GM19043 (cell line): ENCODE measurements around the gene RIN3.
A peak's percentile ranks its signal among the peaks of the same experiment; 100 is the strongest.

Experiments used
- ATAC-seq: cut with Tn5 transposase; IDR thresholded peaks from one replicate; pipeline ENCODE4 v1.9.1; 2021; ENCODE audit warnings: low read depth; ENCODE audit not compliant: unreplicated experiment

Gene RIN3

GRCh38 chr14:92568621-92569479 lies 55.3 kb downstream of the RIN3 start:
- peak; percentile 70 for ATAC-seq

DNA sequence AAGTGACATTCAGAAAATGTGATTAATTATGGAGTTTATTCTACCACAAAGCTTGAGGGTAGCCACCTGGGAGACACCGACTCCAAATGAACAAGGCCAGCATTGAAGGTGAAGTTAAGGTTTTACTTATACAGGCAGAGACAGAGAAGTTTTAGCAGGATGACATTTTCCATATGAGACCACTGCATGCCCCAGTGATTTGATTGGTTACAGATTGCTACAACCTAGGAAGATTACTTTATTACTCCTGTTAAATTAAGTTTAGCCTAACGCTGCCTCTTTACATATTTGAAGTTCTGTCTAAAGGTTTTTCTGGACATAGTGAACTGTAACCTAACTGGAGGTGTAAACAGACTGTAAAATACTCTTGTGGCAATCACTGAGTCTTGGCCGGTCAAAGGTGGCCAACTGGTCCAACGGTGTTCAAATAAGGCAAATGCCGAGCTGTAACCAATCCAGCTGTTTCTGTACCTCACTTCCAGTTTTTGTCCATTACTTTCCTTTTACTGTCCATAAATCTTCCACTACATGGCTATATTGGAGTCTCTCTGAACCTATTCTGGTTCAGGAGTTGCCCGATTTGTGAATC lies 57.2 kb downstream of the RIN3 start:
- ATAC-seq, result no peak

DNA sequence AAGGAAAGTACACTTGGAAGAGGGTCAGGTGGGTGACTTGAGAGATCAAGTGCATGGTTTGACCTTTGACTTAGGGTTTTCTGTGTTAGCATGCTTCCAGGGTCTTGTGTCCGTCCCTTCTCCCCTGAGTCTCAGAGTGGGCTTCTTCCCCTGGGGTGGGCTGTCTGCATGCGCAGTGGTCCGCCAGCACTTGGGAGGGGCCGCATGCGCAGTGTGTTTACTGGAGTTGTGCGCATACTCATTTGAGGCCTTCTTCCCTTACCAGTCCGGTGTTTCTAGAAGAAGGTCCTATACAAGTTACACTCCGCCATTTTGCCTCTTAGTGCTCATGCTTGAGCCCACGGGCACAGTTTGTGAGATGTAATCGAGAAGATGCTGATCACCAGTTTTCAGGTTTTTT lies 58.5 kb downstream of the RIN3 start:
- no peak for ATAC-seq

DNA sequence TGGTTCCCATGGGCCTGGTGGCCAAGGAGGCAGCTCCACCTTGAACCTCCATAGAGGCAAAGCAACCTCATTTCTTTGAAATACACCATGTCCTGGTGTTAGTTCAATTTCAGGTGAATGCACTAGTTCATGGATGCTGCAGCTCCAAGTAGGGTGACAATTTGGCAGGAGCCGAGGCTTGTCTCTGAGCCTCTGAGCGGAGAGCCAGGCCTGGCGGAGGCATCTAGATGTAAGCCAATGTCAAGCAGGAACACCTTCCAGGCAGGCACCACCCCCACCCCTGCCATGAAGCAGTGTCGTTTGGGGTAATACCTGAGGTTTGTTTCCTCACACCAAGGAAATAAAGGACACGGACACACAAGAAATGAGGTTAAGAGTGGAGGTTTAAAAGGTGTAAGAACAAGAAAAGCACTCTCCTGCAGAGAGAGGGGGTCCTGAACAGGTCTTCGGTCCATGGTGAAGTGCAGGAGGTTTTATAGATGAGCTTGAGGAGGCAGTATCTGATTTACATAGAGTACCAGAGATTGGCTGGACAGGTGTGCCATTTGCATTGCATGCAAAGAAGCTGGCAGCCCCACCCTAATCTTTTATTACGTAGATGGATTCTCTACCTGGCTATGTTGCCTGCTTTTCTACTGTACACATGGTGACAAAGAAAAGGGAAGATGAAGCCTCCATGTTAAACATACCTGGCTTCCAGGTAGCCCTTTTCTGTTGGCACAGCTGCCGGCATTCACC lies 60.3 kb downstream of the RIN3 start:
- ATAC-seq, result no peak

DNA sequence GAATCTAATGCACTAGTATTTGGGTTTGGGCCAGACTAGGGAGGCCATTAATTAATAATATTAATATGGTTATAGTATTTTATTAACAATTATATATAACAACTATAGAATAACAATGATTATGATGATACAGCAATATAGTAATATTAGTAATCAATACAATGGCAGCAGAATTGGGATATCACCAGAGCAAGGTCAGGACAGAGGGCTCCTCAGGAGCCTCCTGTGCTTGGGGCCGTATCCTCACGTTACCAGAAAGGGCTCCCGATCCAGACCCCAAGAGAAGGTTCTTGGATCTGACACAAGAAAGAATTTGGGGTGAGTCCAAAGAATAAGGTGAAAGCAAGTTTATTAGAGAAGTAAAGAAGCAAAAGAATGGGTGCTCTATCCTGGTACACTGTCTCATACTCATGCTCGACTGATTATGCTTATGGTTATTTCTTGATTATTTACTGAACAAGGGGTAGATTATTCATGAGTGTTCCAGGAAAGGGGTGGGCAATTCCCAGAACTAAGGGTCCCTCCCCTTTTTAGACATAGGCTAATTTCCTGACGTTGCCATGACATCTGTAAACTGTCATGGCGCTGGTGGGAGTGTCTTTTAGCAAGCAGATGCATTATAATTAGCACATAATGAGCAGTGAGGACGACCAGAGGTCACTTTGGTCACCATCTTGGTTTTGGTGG lies 61.6 kb downstream of the RIN3 start:
- ATAC-seq, result no peak

GRCh38 chr14:92575748-92576303 lies 62.2 kb downstream of the RIN3 start:
- no peak for ATAC-seq

DNA sequence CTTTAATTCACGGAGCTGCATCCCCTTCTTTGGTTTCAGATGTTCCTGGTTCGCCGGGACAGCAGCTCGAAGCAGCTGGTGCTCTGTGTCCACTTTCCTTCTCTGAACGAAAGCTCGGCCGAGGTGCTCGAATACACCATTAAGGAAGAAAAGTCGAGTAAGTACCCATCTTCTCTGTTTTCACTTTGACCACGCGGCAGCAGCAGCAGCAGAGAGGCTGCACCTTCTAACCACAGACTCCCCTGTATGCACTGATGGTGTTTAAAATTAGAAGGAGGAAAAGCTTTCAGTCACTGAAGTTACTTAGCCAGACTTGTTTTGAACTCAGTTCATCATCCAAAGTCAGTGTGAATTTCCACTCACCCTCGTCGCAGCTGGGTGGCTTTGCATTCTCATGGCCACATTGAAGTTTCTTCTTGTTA lies 63.8 kb downstream of the RIN3 start:
- peak; percentile 87 for ATAC-seq

GRCh38 chr14:92578511-92578910 lies 64.9 kb downstream of the RIN3 start:
- ATAC-seq, result no peak

- no peak for ATAC-seq
These were observed 65.8 kb downstream of the RIN3 start for GRCh38 chr14:92579244-92579936.

DNA sequence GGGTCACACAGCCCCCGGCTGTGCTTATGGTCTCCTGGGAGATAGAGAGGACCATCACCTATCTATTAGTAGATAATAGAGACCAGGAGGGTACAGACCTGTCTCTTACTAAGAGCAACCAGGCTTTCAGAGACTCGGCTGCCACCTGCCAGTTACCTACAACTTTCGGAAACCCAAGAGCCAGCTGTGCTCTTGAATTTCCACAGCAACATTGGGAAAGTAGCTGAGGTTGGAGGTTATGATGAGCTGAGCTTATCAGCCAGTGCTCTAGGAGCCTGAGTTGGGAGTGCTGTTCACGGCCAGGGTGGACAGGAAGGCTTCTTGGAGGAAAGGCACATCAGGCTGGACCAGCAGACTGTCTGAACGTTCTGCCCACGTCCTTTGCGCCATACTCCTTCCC lies 67.6 kb downstream of the RIN3 start:
- no peak for ATAC-seq

DNA sequence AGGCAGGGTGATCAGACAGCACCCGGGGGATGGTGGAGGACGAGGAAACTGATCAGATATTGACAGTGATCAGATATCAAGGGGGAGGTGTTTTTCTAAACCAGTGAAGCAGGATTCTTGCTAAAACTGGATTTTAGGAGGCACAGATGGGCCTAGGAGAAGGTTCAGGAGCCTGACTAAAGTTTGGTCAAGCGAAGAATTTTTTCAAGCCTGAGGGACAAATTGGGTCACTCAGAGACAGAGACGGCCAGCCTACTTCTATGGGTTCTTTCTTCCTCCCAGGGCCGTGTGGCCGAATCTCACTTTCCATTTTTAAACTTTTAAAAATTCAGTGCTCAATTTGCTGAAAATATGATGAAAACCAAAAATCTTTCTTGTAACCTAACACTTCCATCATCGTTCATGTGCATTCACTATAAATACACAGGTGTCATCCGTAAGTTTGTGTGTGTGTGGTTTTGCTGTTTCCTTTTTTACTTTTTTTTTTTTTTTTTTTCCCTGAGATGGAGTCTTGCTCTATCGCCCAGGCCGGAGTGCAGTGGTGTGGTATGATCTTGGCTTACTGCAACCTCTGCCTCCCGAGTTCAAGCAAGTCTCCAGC lies 68.5 kb downstream of the RIN3 start:
- ATAC-seq, result no peak

DNA sequence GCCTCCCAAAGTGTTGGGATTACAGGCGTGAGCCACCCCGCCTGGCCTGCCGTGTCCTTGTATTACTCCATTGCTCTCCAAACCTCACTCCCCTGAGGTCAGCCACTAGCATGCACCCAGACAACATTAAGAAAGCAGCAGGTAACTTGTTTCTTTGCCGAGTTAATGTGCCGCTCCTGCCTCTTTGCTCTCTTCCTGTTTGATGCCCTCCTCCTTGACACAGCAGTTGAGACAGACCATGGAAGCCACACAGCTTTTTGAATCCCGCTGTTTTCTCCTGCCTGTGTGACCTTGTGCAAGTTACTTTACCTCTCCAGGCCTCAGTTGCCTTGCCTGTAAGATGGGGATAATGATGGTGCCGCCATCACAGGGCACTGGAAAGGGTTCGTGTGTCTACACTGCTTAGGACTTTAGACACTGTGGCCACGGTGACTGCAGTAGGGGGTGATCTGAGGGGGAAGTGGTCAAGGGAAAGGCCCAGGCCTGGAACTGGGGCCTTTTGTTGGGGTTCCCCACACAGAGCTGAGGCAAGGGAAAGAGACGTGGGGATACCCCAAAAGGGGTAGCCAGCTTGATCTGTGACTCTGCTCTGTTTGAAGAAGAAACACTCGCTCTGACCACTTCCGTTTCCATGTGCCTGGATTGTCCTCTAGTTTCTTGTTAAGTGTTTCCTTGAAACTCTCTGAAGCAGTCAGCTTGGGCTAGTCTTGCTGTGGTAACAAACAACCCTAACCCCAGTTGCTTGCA lies 69.3 kb downstream of the RIN3 start:
- ATAC-seq, result peak; percentile 62

DNA sequence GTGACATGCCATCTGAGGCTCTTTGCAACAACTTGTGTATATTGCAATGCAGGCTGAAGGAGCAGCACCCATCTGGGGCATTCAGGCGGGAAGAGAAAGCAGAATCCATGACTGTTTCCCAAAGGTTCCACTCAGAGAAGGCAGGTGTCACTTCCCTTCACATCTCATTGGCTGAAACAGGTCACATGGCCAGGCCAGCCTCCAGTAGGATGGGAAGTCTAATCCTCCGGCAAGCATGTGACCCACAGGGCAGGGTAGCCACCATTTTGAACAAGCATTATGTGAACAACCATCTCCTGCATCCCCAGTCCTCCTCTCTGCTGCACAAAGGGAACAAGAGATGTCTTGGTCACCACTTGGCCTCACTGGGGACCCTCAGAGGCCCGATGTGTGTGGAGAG lies 70.6 kb downstream of the RIN3 start:
- ATAC-seq, result no peak

- no peak for ATAC-seq
These were observed 71.2 kb downstream of the RIN3 start for GRCh38 chr14:92584816-92585215.

- ATAC-seq, result no peak
These were observed 72.7 kb downstream of the RIN3 start for GRCh38 chr14:92585981-92586937.

DNA sequence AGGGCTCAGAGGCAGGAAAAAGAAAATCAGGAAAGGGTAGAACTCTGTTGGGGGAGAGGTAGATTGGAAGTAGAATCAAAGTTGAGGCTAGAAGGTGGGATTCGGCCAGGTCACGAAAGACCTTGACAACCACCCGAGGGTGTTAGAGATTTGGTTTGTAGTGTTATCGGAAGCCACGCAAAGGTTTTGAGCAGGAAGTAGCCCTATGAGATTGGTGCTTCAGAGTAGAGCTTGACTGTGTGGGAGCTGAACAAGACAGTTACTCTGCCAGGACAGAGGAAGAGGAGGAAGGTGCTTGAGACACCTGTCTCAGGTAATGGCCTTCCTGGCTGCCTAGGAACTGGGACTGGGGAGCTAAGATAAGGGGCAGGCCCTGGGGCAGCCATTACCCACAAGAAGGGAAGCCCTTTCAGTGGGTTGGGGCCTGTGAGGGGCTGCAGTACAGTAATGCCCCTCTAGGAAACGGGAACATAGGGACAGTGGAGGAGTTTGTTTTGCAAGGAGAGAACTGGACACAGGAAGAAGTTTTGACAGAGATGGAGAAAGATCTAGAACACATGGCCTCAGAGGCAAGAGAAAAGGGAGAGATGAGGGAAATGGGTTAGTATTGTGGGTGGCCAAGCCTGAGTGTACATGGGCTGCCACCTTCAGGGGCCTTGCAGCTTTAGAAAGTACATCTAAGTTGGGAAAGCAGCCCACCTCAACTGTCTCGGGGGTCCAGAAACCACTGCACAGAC lies 73.5 kb downstream of the RIN3 start:
- ATAC-seq, result no peak

GRCh38 chr14:92587700-92588085 lies 74.1 kb downstream of the RIN3 start:
- ATAC-seq, result no peak
